GM19238 (cell line): Measurements from ENCODE around the gene NFIB.

Source experiments
- DNase-seq: peaks from one replicate; pipeline ENCODE4 v3.0.0; 2011; ENCODE audit warnings: low spot score; ENCODE audit not compliant: insufficient read length

Gene NFIB

DNA sequence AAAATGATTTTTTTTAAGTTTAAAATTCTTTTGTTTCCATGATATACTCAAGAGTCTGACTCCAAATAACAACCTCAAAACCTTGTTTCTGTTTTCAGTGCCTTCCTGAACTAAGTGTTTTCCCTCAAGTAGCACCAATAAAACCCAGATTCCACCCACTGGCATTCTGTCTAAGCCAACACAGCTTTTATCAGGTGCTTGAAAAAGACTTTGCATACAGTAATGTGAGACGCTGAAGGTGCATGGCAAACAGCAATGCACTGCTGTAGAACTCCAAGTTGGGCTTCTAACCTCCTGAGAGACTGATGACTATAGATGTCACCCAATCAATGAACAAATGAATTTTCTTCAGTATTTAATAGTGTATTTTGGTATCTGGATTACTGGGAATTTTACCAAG is 95.7 kb downstream of the NFIB start:
- DNase-seq = no peak

DNA sequence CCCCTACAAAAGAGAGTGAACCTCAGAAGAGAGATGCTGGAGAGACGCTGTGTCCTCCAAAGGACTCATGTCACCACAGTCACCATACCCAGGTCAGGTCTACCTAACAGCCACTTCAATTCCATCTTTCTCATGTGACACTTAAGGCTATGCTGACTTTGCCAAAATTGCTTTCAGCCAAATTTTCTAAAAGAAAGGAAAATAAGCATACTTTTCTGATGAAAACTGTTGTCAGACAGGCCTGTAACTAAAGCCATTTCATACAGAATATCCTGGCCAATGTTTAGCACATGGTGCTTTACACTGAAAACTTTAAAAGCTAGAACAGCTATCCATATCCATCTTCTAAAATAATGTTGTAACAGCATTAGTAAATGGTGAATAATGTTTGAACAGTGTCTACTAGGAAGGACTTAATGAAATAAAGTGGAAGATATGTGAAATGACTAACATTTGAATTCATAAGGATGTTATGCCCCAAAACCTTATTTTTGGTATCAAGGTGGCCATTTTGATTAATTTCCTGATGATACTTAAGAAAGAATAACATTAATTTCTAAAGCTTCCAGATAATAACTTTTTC is 97.2 kb downstream of the NFIB start:
- no peak for DNase-seq

DNA sequence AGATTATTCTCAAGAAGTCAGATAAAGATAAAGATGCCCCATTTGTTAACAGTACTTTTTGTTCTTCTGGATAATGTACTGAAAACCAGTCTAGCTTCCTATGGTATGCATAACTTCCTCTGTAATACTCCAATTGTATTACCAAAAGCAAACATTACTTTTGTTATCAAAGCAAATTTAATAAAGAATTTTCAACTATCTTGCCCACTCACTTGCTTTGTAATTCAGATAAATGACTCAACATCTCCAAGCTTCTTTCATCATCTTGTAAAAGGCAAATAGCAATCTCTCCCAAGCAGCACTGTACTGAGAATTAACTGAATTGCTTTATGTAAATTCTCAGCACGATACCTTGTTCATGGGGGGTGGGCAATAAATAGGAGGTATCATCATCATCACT is 98.3 kb downstream of the NFIB start:
- no peak for DNase-seq

DNA sequence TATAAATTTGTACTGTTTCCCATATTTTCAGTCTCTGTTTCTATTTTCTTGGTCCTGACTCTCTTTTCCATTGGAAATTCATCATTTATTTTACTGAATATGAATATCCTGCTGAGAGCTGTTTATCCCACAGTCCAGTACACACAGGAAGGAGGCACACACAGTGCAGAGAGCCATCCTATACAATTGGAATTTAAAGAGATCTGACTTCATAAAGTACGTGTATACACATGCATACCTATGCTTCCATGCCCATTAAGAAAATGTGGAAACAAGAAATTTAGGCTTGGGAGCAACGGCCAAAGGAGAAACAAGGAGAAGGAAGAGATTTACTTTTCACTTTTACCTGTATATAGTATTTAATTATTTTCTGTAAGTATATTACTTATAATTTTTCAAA is 99.2 kb downstream of the NFIB start:
- no peak for DNase-seq

DNA sequence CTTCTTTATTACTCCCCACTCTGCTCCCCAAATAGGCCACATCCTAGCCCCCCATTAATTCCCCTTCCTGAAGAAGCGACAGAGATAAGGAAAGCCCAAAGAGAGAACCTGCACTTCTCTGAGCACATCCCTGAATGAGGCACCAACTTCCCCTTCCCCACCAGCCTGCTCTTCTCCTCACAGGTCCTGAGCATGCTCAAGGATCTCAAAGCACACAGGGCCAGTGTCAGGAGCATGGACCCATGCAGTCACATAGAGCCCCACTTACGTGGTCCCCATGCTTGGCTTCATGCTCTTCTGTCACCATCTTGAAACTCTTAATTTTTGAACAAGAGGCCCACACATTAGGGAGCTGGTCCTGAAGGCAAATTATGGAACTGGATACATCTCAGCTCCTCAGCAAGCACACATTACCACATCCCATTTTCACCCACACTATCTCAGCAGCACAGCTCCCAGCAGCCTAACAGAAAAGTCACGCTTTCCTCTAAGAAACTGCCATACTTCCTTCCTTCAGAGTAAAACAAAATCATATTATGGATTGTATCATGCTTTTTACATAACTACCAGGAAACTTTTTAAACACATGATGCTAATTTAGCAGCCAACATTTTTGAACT is 99.8 kb downstream of the NFIB start:
- no peak for DNase-seq

DNA sequence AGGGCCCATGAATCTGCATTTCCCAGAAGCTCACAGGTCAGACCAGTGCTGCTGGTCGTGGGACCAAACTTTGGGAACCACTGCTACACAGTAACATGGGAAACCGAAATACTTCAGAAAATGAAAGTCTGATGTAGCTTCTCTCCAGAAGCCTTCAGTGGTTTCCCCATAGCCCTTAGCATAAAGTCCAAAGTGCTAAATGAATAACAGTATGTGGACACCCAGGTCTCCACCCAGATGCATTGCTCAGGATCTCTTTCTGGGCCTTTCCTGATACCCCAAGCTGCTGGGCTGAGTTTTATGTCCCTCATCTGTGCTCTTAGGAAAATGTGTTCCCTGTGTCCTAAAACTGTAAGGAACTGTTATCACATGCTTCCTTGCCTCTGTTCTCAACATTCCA is 100.4 kb downstream of the NFIB start:
- no peak for DNase-seq

DNA sequence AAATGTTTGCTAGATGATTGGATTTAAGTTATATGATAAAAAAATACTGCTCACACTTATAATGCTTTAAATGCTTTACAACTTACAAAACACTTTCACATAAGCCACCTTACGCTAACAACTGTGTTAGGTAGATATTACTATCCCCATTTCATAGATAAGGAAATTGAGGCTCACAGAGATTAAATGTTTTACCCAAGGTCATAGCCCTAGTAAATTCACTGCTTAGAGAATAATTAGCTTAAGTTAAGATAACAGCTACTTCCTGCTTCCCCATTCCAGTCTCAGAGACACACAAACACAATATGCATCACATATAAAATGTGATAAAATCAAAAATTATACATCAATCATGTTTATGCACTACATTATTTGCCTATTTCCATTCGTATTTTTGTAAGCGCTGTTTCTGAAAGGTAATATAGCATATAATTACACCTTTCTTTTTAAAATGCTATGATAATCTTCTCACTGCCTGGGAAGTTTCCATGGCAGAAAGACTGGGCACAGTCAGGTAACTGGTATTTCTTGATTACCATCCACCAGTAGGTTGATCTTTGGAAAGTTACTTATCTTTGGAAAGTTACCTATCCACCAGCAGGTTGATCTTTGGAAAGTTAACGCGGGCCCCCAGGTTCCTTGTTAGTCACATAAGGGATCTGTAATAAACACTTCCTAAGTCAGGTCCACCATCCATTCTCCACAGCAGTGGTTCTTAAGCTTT is 101.1 kb downstream of the NFIB start:
- DNase-seq = no peak

DNA sequence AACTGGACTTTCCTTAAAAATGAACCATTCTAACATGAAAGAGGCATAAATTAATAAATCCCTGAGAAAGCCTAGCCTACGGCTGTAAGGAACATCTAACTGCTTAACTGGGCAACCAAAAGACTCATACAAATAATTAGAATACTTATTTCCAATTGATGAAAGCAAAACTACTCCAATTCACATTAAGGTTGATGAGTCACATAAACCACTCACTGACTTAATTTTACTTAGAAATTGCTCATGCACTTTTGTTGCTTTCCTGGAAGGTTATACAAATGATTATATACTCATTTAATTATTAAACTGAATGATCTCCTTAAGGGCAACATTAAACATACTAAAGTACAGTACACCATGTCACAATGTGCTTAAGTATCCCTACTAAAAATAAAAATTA is 101.9 kb downstream of the NFIB start:
- DNase-seq = no peak

DNA sequence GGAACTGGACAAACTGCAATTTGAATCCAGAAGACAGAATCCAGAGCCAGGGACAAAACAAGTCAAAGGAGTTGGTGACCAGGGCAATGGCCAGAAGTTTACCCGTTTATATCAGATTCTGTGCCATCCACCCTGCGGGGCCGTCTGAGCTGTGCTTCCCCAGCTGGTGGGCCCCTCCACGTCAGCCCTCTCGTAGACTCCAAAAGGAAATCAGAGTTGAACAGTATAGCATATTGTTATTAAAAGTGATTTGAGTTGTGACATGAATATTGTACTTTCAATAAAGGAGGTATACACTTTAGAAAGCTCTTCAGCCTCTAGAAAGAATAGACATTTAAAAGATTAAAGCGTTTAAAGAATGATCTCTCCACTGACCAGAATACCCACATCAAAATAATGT is 102.4 kb downstream of the NFIB start:
- no peak for DNase-seq

DNA sequence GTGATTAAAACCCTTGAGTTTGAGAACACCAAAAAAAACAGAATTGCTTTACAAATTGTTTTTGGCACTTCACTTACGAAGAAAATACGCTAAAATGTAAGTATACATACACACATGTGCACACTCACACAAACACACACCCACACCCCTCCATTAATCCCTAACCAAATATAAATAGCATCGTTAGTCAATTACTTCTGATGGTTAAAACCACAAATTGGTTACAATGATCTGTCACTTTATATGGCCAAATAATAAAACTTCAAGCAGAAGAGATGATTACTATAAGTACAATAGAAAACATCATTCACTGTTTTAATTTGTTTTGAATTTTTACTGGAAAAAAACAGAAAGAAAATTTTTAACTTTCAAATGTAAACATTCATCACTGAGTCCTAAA is 103.5 kb downstream of the NFIB start:
- no peak for DNase-seq

DNA sequence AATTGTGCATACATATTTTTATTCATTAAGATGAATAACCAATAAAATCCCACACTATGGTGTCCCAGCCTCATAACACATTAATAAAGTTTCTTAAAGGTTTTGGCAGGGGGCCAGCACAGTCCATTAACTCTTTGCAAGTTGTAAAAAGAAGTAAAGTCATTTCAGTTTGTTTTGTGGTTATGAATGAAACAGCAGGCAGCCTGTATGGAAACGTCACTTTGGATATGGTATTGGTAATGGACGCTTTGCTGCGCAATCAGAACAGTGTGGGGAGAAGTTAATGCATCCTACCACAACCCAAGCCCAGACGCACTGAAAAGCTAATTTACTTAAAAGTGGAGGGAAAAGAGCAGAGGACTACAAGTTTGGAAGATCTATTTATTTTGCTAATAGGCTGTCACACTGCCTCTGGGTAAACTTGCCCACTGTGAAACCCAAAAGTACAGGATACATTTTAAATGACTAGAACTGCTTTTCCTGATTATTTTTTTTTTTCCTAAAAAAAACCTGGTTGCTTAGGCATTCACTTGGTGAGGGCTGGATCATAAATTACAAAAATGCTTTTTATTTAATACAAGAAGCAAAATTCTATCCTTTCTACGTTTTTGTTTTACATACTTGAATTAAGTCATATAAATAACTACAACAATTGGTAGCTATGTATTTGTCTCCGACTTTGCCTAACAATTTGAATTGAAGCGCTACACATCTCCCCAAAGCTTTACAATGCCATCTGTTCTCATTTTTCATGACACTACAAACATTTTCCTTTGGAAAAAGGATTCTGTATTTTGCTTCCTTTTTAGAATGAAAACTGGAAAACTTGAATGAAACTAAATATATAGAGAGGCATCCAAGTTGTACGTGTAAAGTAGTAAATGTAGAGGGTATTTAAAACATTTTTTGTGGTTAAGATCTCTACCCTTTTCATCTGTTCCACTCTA is 104.3 kb downstream of the NFIB start:
- no peak for DNase-seq

DNA sequence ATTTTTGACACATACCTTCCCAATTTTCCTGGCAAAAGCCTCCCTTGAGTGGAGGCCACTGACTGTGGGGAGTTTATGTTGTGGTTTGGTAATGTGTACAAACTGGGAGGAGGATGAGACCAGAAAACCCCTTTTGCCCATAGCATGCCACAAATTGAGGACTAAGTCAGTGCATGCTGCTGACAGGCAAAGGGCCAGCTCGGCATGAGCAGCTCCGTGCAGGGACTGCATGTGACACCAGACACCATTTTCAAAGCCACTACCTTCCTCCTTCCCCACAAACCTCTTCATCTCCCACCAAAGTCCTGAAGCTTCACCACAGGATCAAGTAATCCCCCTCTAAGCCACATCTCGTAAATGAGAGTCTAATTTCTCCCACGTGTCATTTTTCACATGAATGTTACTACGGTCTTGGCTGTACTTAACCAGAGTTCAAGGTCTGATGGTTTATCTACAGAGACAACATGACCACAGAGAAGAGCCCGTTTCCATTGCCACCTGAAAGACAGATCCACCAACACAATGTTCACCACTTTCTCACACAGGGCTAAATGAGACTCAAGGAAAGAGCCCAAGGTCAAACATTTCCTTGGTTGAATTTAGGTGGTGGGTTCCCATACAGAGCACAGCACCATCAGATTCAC is 106.5 kb downstream of the NFIB start:
- DNase-seq = no peak

DNA sequence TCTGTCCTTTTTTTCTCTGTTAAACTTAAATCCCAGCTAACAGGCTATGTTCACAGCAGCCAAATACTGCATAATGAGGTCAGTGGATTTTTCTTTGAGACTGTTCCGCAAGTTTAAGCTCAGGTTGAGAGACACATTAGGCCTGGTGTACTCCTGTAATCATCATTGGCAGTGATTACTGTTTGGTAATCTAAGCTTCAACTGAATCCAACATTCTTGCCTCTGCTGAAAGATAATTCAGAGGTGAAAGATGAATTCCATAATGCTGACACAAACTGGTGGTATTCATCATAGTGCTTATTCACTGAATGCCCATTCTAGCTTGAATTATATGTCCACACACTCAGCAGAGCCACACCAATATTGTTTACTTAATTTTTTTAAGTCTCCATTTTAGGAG is 108.5 kb downstream of the NFIB start:
- DNase-seq = no peak

DNA sequence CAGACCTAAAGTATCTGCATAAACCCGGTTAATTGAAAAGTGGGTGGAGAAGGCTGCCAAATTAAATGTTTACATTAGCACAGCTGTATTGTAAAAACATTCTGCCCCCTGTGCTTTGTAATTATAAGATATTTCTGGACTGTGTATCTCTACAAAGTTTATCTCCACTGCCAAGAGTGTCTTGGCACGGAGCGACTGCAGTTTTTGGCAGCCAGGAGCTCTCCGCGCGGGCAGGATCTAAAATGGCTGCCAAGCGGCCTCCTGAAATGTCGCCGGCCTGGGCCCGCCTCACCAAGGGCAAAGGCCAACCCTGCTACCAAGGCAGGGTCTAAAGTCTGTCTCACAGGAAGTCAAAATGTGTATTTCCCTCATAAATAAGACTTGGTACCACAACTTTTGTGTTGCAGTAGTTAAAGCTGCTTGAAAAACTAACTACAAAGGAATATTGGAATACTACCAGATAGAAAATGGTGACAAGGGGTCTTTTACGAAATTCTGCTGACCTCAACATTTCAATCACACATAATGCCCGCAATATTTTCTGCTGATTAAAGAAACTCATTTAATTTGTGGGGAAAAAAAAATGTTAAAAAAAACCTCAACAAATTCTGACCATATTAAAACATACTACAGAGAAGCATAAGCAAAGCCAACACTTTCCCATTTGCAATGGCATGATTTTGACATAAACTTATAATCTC is 110.4 kb downstream of the NFIB start:
- no peak for DNase-seq

DNA sequence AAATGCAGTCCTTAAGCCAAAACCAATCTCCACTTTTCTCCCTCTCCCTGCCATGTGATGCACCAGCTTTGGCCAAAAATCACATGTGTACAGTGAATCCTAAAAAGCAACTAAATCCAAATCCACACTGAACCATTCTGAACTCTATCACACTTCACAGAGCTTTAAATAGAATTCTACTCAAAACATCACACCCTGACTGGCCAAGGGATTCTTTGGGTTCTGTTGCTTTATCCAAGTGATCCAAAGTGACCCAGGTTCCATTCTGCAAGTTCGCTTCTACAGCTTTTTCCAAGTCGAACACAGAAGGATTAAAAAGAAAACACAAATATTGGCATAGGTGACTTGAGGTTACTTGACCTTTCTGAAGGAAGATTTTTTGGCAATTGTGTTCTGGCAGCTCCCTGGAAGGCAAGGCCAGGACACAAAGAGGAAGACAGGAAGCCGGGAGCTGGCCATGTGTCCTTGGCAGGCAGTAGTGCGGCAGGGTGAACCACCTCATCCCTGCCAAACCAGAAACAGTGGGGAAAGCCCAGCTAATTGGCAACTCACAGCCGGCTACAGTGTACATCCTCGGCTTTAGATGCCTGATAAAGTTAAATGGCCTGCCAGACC is 115.0 kb downstream of the NFIB start:
- no peak for DNase-seq

DNA sequence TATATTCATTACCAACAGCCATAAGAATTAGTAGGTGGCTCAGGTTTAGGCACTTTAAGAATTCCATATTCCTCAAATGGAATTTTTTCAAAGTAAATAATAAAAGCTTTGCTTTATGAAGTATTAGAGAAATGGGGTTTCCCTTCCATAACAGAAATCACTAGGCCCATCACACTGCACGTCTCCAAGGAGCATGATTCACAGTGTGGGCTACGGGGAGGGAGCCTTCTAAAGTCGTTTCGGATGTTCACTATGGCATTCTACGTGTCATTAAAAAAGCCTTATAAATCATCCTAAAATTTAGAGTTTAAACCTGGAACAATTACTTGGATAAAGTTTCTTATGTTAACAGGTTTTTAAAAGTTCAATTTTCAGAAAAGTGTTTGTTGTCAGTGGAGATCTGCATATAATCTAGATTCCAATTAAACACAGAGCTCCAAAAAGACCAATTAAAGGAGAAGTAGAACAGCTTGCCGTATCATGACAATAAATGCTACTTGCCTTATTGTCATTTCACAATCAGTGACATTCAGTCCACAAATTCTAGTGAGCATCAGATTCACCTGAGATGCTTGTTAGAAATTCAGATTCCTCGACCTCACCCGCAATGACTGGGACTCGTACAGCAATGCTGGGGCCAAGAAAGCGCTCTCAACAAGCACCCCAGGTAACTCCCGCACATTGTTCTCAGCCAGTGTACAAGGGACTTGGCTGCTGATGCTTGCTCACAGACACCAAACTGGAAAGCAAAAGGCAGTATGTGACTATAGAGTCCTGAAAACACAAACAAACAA is 115.7 kb downstream of the NFIB start:
- DNase-seq = no peak

DNA sequence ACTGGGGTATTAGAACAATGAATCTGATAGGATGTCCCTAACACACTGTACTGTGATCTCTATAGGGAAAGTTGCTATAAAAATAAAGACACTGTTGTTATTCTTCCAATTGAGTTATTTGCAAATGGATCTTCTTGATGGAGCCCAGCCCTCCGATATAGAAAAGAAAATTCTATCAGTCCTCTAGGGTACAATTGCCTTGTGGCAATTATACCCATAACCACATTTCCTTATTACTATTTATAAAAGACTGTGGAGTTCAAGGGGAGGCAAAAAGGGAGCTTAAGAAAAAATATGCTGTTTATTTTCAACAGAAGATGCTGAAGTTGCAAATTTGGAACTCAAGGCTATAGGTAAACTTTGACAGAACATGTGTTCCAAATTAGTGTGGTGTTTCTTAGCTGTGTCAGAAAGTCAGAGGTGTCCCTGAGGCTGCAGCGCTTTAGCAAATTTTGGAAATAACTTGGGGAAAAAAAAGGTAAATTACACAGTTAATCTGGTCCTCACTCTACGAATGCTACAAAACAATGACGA is 116.5 kb downstream of the NFIB start:
- no peak for DNase-seq

DNA sequence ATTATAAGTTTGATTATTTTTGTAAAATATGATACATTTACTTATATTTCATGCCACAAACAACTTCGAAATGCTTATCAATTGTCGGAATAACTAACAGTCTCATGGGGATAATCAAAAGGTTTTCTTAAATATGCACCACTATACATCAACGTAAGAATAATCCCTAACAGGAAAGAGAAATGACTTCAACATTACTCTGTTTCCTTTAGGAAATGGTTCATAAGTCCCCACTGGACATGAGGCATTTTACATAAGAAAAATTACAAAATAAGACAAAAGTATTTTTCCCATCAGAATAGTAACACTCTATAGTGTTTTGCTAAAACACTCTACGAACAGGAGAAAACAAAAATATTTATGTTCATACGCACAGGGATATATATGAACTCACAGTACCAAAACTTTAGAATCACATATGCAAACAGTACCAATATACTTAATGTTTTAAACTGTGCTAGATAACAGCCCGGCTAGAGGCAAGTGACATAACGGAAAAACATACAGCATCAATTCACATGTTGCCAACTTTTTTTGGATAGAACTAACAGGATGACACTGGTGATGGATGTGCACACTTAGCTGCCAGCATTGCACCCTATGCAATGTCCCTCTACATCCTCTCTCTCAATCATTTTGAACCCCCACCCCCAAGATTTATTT is 120.5 kb downstream of the NFIB start:
- DNase-seq = no peak

DNA sequence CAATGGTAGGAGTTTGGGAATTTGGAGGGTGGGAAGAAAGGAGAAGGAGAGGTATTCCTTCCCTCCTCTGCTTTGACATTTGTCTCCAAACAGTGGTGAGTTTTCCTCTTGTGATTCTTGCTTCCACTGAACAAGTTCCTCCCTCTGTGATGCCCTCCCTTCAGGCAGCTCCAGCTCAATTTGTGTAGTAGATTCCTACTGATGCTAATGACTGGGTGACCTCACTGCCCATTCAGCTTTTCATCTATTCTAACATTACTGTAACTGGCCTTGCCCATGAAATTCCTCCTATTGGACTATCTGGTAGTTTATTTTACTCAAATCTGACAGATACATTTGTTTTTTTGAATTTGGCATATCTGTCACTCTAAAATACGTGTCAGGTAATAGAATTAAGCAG is 121.4 kb downstream of the NFIB start:
- DNase-seq = no peak
